H1 (cell line): Measurements from ENCODE around the gene F10. TPM values are rescaled to one million over a fixed set of nuclear protein-coding genes. Genes with fewer than 3 reads are reported as not detected.

ENCODE experiments used
- CTCF ChIA-PET: fragments of 300-600 bp; sonication (Branson Sonifier 250); formaldehyde crosslinking; loops from one replicate; lab custom pipeline; 2021; ENCODE audit not compliant: partially characterized antibody; lab: Charles Lee
- POLR2A ChIA-PET: fragments of 300-600 bp; sonication (Branson Sonifier 250); formaldehyde crosslinking; loops from one replicate; lab custom pipeline; 2021; ENCODE audit warnings: inconsistent platforms; ENCODE audit not compliant: partially characterized antibody; lab: Charles Lee
- DNase-seq, 2 experiments: peaks; one replicate each; pipeline versions ENCODE4 v3.0.0 to v3.0.0-alpha.2; 2010 to 2022; ENCODE audit warnings: low spot score in 2 of 2, low read depth in 1 of 2, mixed read lengths in 1 of 2
- FAIRE-seq: peaks from 2 replicates; lab custom pipeline; 2011; peaks lifted over from hg19 to GRCh38; lab: Jason Lieb, UNC
- H2AFZ ChIP-seq: 2 replicates; pipeline ENCODE4 v1.8.1; 2012; ENCODE audit warnings: low read length, inconsistent platforms
- H2AK5ac ChIP-seq: 2 replicates; pipeline ENCODE4 v1.6.1; 2013; ENCODE audit warnings: low read depth, low read length
- H2BK120ac ChIP-seq: replicated peaks from 2 replicates; pipeline ENCODE3; 2013; ENCODE audit warnings: low read depth, low read length, inconsistent platforms
- H2BK12ac ChIP-seq: 2 replicates; pipeline ENCODE4 v1.6.1; 2013; ENCODE audit warnings: low read depth, low read length
- H2BK15ac ChIP-seq: 2 replicates; pipeline ENCODE4 v1.6.1; 2013; ENCODE audit warnings: low read length
- H2BK20ac ChIP-seq: 2 replicates; pipeline ENCODE4 v1.6.1; 2013; ENCODE audit warnings: low read length
- H2BK5ac ChIP-seq: 2 replicates; pipeline ENCODE4 v1.6.1; 2013; ENCODE audit warnings: low read depth, low read length
- H3K14ac ChIP-seq: 2 replicates; pipeline ENCODE4 v1.6.1; 2013; ENCODE audit warnings: inconsistent platforms; ENCODE audit not compliant: insufficient read length
- H3K18ac ChIP-seq: 2 replicates; pipeline ENCODE4 v1.6.1; 2013; ENCODE audit warnings: low read length; ENCODE audit errors: extremely low read depth
- H3K23ac ChIP-seq: 2 replicates; pipeline ENCODE4 v1.6.1; 2013; ENCODE audit warnings: inconsistent platforms; ENCODE audit not compliant: insufficient read length
- H3K23me2 ChIP-seq: 2 replicates; pipeline ENCODE4 v1.6.1; 2013; ENCODE audit warnings: low read depth, low read length
- H3K27ac ChIP-seq: 2 replicates; pipeline ENCODE4 v1.6.1; 2011; ENCODE audit warnings: low read depth, low read length, inconsistent platforms
- H3K27me3 ChIP-seq, 4 experiments: replicated peaks in 1 of 4; 1 replicate in 1 of 4; 2 replicates in 3 of 4; pipeline versions ENCODE4 v1.6.1 to v1.8.1; 2011 to 2013; ENCODE audit warnings: low read length in 3 of 4, mild to moderate bottlenecking in 3 of 4, inconsistent platforms in 2 of 4, mixed read lengths in 2 of 4, moderate library complexity in 1 of 4; ENCODE audit not compliant: control insufficient read depth in 3 of 4, insufficient read depth in 3 of 4; ENCODE audit errors: extremely low read depth in 1 of 4
- H3K36me3 ChIP-seq, 4 experiments: 2 replicates each; pipeline versions ENCODE4 v1.6.1 to v1.8.1; 2011 to 2013; ENCODE audit warnings: mild to moderate bottlenecking in 4 of 4, low read length in 3 of 4, moderate library complexity in 2 of 4, control low read depth in 1 of 4, inconsistent platforms in 1 of 4; ENCODE audit not compliant: insufficient read depth in 4 of 4, control insufficient read depth in 2 of 4
- H3K4ac ChIP-seq: replicated peaks from 2 replicates; pipeline ENCODE3; 2013; ENCODE audit warnings: low read length, low read depth, mixed read lengths, inconsistent platforms; ENCODE audit not compliant: insufficient read length
- H3K4me1 ChIP-seq, 4 experiments: replicated peaks in 1 of 4; 1 replicate in 1 of 4; 2 replicates in 3 of 4; pipeline versions ENCODE4 v1.6.1 to v1.8.1; 2011 to 2013; ENCODE audit warnings: low read length in 3 of 4, inconsistent platforms in 2 of 4, mixed read lengths in 1 of 4; ENCODE audit not compliant: insufficient read depth in 4 of 4, control insufficient read depth in 3 of 4
- H3K4me2 ChIP-seq, 2 experiments: 2 replicates each; pipeline versions ENCODE4 v1.6.1 to v1.8.1; 2011 to 2013; ENCODE audit warnings: low read depth in 2 of 2, low read length in 2 of 2, control low read depth in 1 of 2, inconsistent platforms in 1 of 2, mild to moderate bottlenecking in 1 of 2; ENCODE audit not compliant: insufficient read depth in 1 of 2
- H3K4me3 ChIP-seq, 4 experiments: fragments of 200-600, 300-600 bp in 1 of 4; sonication (generic), shearing (Covaris generic), sonication (Bioruptor Twin) in 1 of 4; 2 replicates each; pipeline versions ENCODE4 v1.5.1 to v1.8.1; 2011 to 2016; ENCODE audit warnings: low read length in 4 of 4, low read depth in 3 of 4, control low read depth in 2 of 4, inconsistent platforms in 2 of 4, mild to moderate bottlenecking in 2 of 4, mixed read lengths in 1 of 4, moderate library complexity in 1 of 4; ENCODE audit not compliant: insufficient read depth in 2 of 4; ENCODE audit errors: extremely low read depth in 1 of 4
- H3K56ac ChIP-seq: replicated peaks from 2 replicates; pipeline ENCODE3; 2013; ENCODE audit warnings: low read depth, mild to moderate bottlenecking, mixed read lengths, low read length, inconsistent platforms; ENCODE audit not compliant: insufficient read length
- H3K79me1 ChIP-seq: 2 replicates; pipeline ENCODE4 v1.6.1; 2013; ENCODE audit warnings: low read depth, low read length, control low read depth
- H3K79me2 ChIP-seq, 2 experiments: 2 replicates each; pipeline versions ENCODE4 v1.6.1 to v1.8.1; 2012 to 2013; ENCODE audit warnings: low read length in 2 of 2, mild to moderate bottlenecking in 2 of 2, inconsistent platforms in 1 of 2; ENCODE audit not compliant: insufficient read depth in 2 of 2, control insufficient read depth in 1 of 2
- H3K9ac ChIP-seq, 4 experiments: replicated peaks in 1 of 4; 1 replicate in 1 of 4; 2 replicates in 3 of 4; pipeline versions ENCODE4 v1.6.1 to v1.8.1; 2011 to 2013; ENCODE audit warnings: low read depth in 3 of 4, low read length in 3 of 4, control low read depth in 2 of 4, mild to moderate bottlenecking in 2 of 4, moderate library complexity in 2 of 4, inconsistent platforms in 1 of 4; ENCODE audit errors: extremely low read depth in 1 of 4
- H3K9me3 ChIP-seq, 2 experiments: 2 replicates each; pipeline versions ENCODE4 v1.6.1 to v1.8.1; 2012 to 2013; ENCODE audit warnings: mild to moderate bottlenecking in 2 of 2, moderate library complexity in 2 of 2, control low read depth in 1 of 2, inconsistent platforms in 1 of 2, low read depth in 1 of 2, low read length in 1 of 2, mixed read lengths in 1 of 2; ENCODE audit not compliant: insufficient read depth in 2 of 2
- H4K20me1 ChIP-seq, 2 experiments: replicated peaks in 1 of 2; 2 replicates each; pipeline versions ENCODE3 to v1.8.1; 2011 to 2013; ENCODE audit warnings: inconsistent platforms in 2 of 2, low read length in 2 of 2, mild to moderate bottlenecking in 1 of 2; ENCODE audit not compliant: insufficient read depth in 2 of 2, control insufficient read depth in 1 of 2
- H4K5ac ChIP-seq: 2 replicates; pipeline ENCODE4 v1.6.1; 2013; ENCODE audit warnings: low read length, low read depth, mixed read lengths, inconsistent platforms; ENCODE audit not compliant: insufficient read length
- H4K8ac ChIP-seq: 2 replicates; pipeline ENCODE4 v1.8.0; 2013; ENCODE audit warnings: mild to moderate bottlenecking, moderate library complexity, low read length, inconsistent platforms; ENCODE audit not compliant: insufficient read depth; ENCODE audit errors: extremely low read depth
- H4K91ac ChIP-seq: replicated peaks from 2 replicates; pipeline ENCODE3; 2013; ENCODE audit warnings: low read length, mixed read lengths, inconsistent platforms; ENCODE audit not compliant: insufficient read length
- ASH2L ChIP-seq: fragments of 200-600, 300-600 bp; sonication (generic); IDR thresholded peaks from one replicate; pipeline ENCODE4 v1.7.1; 2017; ENCODE audit warnings: low read length
- CEBPB ChIP-seq: IDR thresholded peaks from 2 replicates; pipeline ENCODE4 v1.6.1; 2012; ENCODE audit warnings: low read depth, low read length
- KDM4A ChIP-seq: IDR thresholded peaks from one replicate; pipeline ENCODE4 v1.7.1; 2012; ENCODE audit warnings: low read depth, mild to moderate bottlenecking, moderate library complexity, low read length, inconsistent platforms; ENCODE audit not compliant: severe bottlenecking
- POLR2A ChIP-seq, 2 experiments: IDR thresholded peaks; 1 replicate in 1 of 2; 2 replicates in 1 of 2; pipeline ENCODE4 v1.6.1; 2011; ENCODE audit warnings: low read depth in 2 of 2, low read length in 2 of 2, mild to moderate bottlenecking in 2 of 2; ENCODE audit errors: control extremely low read depth in 1 of 2
- RAD21 ChIP-seq, 2 experiments: IDR thresholded peaks in 1 of 2; conservative IDR thresholded peaks in 1 of 2; 2 replicates each; pipeline ENCODE4 v1.6.1; 2011; ENCODE audit warnings: low read depth in 2 of 2, low read length in 2 of 2, improper control_type of control experiment in 1 of 2, inconsistent platforms in 1 of 2, mild to moderate bottlenecking in 1 of 2, moderate library complexity in 1 of 2
- RFX5 ChIP-seq: IDR thresholded peaks from 2 replicates; pipeline ENCODE4 v1.6.1; 2011; ENCODE audit warnings: low read depth, low read length, improper control_type of control experiment, borderline replicate concordance
- SIN3A ChIP-seq, 2 experiments: IDR thresholded peaks in 1 of 2; conservative IDR thresholded peaks in 1 of 2; 2 replicates each; pipeline ENCODE4 v1.6.1; 2011 to 2012; ENCODE audit warnings: low read length in 2 of 2, improper control_type of control experiment in 1 of 2, low read depth in 1 of 2, mild to moderate bottlenecking in 1 of 2
- SRF ChIP-seq: IDR thresholded peaks from 2 replicates; pipeline ENCODE4 v1.6.1; 2011; ENCODE audit warnings: mild to moderate bottlenecking, low read depth, low read length, moderate library complexity
- TAF7 ChIP-seq: optimal IDR thresholded peaks from 2 replicates; pipeline ENCODE3; 2011; ENCODE audit warnings: low read depth, mild to moderate bottlenecking, inconsistent platforms, low read length, moderate library complexity, borderline replicate concordance
- ZNF274 ChIP-seq: IDR thresholded peaks from 2 replicates; pipeline ENCODE4 v1.7.0; 2012; ENCODE audit warnings: low read length, borderline replicate concordance; ENCODE audit errors: extremely low read depth
- WGBS, 2 experiments: shearing (Covaris generic) in 1 of 2; methylation state at CpG; one replicate each; pipeline versions ENCODE4 v1.1.6 to v1.1.7; 2013 to 2015; ENCODE audit warnings: low lambda C conversion rate in 2 of 2, mixed read lengths in 2 of 2, inconsistent platforms in 1 of 2, low coverage in 1 of 2, missing lambda C conversion rate in 1 of 2; ENCODE audit not compliant: insufficient replicate concordance in 2 of 2, insufficient coverage in 1 of 2, insufficient read length in 1 of 2; ENCODE audit errors: extremely low coverage in 1 of 2, missing lambda C conversion rate in 1 of 2; 5-methylcytosine and 5-hydroxymethylcytosine counted together
- polyA plus RNA-seq, 7 experiments: library from polyadenylated mRNA; depleted of rRNA in 3 of 7; stranded (reverse) in 5 of 7; unstranded in 2 of 7; fragments of >200 nt in 5 of 7; fragments of 200-250 nt in 2 of 7; gene quantifications; 1 replicate in 5 of 7; 2 replicates in 1 of 7; 4 replicates in 1 of 7; pipeline versions ENCODE4 v1.2.1 to v1.2.3, GENCODE V29; 2011 to 2013; ENCODE audit warnings: missing spikeins in 2 of 7, mixed read lengths in 2 of 7
- total RNA-seq: library from RNA; stranded (reverse); fragmentation: NEBNext Ultra II Directional; extraction: Animal tissue kit (Norgen Biotek cat#: 25700); gene quantifications from 2 replicates; pipeline ENCODE4 v1.2.1, GENCODE V29; 2021
- TF ChIP-seq, protein P1 (sequence below): IDR thresholded peaks from 2 replicates; pipeline ENCODE4 v1.6.1; 2011; ENCODE audit warnings: low read length, improper control_type of control experiment
- TF ChIP-seq, protein P2 (sequence below): IDR thresholded peaks from 2 replicates; pipeline ENCODE4 v1.6.1; 2012; ENCODE audit warnings: inconsistent platforms

The F10 gene
- total and polyA plus RNA-seq, 2 of the 8 experiments (the other 6 are each of a cell fraction or from before 2014, with no cell fraction given) = 2.0 to 4.2 TPM

- Histone ChIP-seq H2AK5ac (no peak overlapping the region), H3K27ac (no peak overlapping the region), H2BK20ac (no peak overlapping the region), H3K4me3 (no peak overlapping the region), H3K27me3 (no peaks in the 10 kb centered on the region), H2BK5ac (no peak overlapping the region), H4K8ac (no peak overlapping the region), H4K91ac (no peak overlapping the region), H3K14ac (no peak overlapping the region), H3K56ac (no peak overlapping the region), H4K5ac (no peak overlapping the region), H3K4me2 (no peak overlapping the region), H2BK12ac (no peak overlapping the region), H3K4me1 (no peaks in the 10 kb centered on the region), H3K79me1 (peaks cover 3% of the 10 kb centered on the region; the same call in 1 of the 2 replicates), H2BK15ac (no peak overlapping the region), H3K18ac (no peak overlapping the region), H3K23ac (no peak overlapping the region), H3K23me2 (no peaks in the 10 kb centered on the region), H2BK120ac (no peak overlapping the region), H3K9me3 (no peaks in the 10 kb centered on the region), H2AFZ (no peak overlapping the region), H3K36me3 (peaks cover 16 to 63% (median 44%) of the 10 kb centered on the region in 4 experiments), H4K20me1 (peaks cover 0 to 12% of the 10 kb centered on the region in 2 experiments), H3K9ac (no peak overlapping the region), H3K79me2 (no peaks in the 10 kb centered on the region), H3K4ac (no peak overlapping the region)
- 96% methylated on average over 9 of the region's 9 CpGs; no CpG with 5 or more reads in 1 of the 2 experiments for WGBS, 2 experiments
- TF ChIP-seq POLR2A (IDR thresholded peaks at IDR 0.05; ENCODE audit: control extremely low read depth in 1 of 2, low read depth in 2 of 2, low read length in 2 of 2) (no peak), RAD21 (IDR thresholded peaks at IDR 0.05 in 1 of 2, conservative IDR thresholded peaks at IDR 0.05 in 1 of 2; ENCODE audit: low read depth in 2 of 2, low read length in 2 of 2) (no peak), RFX5 (no peak), CEBPB (no peak), ASH2L (no peak), TAF7 (no peak), ZNF274 (no peak), SRF (no peak), KDM4A (no peak), SIN3A (conservative IDR thresholded peaks at IDR 0.05 in 1 of 2, IDR thresholded peaks at IDR 0.05 in 1 of 2; ENCODE audit: low read depth in 1 of 2, low read length in 2 of 2) (no peak)
- TF ChIP-seq, protein P1, sequence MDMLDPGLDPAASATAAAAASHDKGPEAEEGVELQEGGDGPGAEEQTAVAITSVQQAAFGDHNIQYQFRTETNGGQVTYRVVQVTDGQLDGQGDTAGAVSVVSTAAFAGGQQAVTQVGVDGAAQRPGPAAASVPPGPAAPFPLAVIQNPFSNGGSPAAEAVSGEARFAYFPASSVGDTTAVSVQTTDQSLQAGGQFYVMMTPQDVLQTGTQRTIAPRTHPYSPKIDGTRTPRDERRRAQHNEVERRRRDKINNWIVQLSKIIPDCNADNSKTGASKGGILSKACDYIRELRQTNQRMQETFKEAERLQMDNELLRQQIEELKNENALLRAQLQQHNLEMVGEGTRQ = no peak
- TF ChIP-seq, protein P2, sequence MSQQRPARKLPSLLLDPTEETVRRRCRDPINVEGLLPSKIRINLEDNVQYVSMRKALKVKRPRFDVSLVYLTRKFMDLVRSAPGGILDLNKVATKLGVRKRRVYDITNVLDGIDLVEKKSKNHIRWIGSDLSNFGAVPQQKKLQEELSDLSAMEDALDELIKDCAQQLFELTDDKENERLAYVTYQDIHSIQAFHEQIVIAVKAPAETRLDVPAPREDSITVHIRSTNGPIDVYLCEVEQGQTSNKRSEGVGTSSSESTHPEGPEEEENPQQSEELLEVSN = no peak
- ChIA-PET CTCF (interaction anchor here (0.9 kb wide), 1 partner anchor 10 kb away, joined by 3 read pairs; no protein-coding TSS in a partner anchor), POLR2A (no interaction called here)
- no peak for DNase-seq
- FAIRE-seq = no peak
Observed at GRCh38 chr13:113187263-113187669, 64.7 kb downstream of the F10 start.
